HG03558 (cell line): ENCODE data around the gene CST4.
"Not testable (repeated sequence)": the region's sequence is repeated elsewhere in the genome, so short reads cannot be mapped to it uniquely, and the experiment has no call there.

ENCODE experiments used
- ATAC-seq: cut with Tn5 transposase; IDR thresholded peaks from one replicate; pipeline ENCODE4 v1.9.1; 2021; ENCODE audit warnings: moderate number of reproducible peaks; ENCODE audit not compliant: unreplicated experiment; ENCODE audit errors: extremely low read depth

CST4 gene

DNA sequence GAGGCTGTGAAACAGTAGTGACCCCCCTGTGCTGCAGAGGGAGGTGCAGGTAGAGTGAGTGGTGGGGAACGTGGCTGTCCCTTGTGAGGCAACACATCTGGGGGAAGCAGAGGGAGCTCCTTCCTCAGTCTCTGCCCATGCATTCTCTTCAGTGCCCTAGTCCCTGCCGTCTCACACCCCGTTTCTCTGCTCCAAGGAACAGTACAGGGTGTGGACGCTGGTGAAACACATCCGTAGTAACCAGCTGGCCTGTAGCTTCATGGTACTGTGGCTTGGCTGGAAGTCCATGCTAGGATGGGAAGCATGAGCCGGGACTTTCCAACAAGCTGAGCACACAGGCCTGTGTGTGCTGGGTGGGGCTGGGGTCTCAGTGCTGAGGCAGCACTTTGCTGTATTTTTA, 25.7 kb downstream of the CST4 start:
- no peak for ATAC-seq

DNA sequence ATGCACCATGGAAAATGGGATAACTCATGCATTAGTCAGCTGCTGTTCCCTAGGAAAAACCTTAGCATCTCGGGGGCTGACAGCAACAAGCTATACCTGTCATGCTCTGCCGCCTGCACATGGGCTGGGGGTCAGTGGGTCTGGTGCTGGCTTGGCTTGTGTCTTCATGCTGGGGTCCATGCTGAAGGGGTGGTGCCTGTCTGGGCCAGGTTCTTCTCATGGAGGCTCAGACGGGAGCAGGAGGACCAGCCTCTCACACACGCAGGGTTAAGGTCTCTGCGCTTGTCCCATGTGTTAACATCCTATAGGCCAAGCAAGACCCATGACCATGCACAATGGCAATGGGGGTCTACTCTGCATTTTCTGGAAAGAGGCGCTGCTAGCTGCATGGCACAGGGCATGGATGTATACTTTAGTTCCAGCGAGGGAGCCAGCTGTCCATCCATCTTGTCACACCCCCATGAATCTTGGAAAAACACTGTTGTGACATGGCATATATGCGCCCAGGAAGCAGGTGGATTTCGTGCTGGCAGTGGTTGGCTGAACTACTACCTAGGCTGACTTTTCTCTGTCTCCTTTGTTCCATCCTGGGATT, 26.5 kb downstream of the CST4 start:
- no peak for ATAC-seq

DNA sequence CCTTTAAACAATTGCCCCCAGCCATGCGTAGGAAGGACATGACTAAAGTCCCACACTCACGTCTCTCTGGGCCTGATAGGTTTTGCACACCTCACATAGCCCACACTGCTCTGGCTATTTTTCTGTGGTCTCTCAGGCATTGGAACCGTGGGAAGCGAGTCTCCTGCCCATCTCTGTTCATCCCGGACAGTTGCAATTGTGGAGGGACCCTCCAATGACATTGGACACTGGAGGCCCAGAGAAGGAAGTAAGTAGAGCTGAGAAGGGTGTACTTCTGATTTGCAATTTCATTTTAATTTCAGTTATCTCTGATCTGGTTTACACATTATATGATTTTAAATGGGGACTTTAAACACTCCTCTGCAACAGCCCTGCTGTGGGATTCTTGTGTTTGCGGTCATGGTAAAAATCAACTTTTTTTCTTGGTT, 27.8 kb downstream of the CST4 start:
- ATAC-seq: no peak

DNA sequence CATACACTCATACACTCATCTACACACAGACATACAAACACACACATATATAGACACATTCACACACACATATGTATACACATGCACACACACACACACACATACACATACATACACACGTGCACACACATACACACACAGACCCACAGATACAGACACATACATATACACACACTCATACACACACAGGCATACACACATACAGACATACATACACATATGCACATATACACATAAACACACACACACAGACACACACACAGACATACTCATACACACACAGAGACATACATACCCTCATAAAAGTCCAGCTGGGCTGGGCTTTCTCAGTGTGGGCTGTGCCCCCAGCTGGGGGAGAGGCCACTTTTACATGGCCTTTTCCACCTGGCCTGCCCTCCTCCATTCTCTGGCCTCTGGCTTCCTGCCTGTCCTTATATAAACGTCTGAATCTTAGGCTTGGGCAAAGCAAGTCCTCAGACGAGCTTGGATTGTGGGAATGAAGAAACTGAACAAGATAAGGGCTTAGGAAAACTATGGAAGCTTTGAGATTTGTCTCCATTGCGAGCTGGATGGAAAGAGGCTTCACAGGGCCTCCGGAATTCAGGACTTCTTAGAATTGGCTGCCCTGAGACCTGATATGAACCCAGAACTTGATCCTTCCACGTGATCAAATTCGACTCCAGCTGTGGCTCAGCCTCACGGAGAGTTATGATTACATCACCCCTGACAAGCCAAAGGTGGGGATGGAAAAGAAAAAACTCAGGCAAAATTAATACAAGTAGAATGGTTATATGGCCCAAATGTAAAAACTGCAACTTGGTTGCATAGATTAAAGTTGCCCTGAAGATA, 28.6 kb downstream of the CST4 start:
- ATAC-seq: no peak

DNA sequence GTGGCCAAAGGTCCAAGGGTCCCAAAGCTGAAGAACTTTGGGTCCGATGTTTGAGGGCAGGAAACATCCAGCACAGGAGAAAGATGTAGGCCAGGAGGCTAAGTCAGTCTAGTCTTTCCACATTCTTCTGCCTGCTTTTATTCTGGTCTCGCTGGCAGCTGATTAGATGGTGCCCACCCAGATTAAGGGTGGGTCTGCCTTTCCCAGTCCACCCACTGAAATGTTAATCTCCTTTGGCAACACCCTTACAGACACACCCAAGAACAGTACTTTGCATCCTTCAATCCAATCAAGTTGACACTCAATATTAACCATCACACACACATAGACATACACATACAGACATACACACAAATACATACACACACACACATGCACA, 29.2 kb downstream of the CST4 start:
- not testable (repeated sequence) for ATAC-seq

DNA sequence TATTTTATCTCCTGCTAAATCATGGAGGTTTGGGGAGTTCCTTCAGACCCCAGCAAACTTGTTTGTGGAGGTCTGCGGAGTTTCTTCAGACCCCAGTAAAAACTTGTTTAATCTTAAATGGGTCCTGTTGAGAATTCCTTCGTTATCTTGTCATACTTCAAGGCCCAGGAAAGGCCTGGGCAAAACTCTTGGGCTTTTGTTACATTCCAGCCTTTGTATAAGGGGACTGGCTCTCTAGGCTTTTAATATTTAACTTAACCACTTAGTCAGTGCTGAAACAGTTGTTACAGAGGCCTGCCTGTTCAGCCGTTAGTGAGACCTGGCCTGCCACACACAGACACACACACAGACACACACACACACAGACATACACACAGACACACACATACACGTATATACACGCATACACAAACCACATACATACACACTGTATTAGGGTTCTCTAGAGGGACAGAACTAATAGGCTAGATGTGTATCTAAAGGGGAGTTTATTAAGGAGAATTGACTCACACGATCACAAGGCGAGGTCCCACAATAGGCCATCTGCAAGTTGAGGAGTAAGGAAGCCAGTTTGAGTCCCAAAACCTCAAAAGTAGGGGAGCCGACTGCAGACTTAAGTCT, 29.7 kb downstream of the CST4 start:
- ATAC-seq: no peak

DNA sequence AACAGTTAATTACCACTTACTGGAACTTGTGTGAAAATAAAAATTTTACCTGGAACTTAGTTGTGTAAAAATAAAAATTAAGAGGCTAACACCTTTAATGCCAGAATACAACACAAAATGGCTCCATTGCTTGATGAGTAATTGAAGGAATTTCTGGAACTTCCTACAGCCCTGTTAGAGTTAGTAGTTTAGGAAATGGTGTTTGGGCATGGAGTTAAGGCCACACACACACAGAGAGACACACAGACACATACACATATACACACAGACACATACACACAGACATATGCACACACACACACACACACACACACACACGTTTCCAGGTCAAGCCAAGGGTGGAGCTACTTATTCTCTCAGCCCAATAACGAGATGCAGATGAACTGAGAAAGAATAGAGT, 30.5 kb downstream of the CST4 start:
- ATAC-seq: no peak

DNA sequence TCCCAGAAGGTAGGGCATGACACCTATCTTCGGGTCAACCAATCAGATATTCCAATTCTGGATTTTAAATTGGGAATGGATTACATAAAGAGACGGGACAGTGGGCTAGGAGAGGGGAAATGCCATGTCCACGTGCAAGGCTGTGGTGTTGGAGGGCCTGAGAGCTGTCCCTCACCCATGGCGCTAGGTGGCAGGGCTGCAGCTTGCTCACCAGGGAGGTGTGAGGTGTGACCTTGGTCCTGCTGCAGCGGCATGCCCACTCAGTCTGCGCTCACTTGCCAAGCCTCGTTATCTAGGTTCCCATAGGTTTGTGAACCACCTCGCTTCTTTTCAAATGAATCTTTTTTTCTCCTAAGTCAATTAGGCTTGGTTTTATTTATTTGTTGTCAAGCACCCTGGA, 31.6 kb downstream of the CST4 start:
- no peak for ATAC-seq

DNA sequence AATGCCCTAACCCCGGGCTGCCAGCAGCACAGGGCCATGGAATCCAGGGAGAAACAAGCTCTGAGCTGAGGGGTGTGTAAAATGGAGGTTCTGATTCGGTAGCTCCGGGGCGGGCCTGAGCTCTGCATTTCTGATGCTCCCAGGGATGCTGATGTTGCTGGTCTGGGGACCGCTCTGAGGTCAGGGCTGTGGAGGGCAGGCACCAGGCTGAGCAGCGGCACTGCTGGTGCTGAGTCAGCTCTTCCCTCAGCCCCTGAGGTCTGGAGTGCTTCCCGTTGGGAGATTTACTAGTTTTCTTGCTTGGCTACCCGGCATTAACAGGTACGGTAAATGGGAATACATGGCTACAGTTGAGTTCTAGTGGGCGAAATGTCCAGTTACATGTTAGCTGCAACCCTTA, 32.5 kb downstream of the CST4 start:
- ATAC-seq: no peak

DNA sequence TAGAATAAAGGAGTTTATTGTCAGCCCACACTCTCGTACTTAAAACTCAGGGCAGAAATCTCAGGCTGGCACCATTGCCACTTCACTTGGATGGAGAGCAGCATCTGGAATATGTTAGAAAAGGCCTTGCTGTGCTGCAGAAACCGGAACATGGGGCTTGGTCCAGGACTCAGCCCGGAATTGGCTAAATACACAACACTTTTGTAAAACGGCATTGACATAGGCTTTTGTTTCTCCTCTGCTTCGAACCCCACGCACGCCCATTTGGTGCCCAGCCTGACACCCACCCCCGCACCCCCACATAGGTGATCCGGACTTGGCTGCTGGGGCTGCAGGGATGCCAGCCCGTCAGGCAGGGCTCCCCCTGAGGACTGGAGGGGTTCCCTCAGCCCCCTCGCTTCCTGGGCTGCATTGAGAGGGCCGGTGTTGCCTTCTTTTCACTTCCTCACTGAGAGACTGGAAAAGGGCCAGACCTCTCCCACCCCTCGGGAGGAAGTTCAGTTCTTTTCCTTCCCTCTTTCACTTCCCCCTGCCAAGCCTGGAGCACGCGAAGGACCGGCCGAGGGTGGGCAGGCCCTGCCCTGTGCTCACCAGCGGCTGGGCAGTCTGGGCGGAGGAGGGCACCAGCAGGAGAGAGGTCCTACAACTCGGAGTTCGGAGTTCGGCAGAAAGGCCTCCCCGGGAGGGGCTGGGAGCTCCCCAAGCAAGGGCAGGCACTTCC, 33.2 kb downstream of the CST4 start:
- ATAC-seq: no peak

DNA sequence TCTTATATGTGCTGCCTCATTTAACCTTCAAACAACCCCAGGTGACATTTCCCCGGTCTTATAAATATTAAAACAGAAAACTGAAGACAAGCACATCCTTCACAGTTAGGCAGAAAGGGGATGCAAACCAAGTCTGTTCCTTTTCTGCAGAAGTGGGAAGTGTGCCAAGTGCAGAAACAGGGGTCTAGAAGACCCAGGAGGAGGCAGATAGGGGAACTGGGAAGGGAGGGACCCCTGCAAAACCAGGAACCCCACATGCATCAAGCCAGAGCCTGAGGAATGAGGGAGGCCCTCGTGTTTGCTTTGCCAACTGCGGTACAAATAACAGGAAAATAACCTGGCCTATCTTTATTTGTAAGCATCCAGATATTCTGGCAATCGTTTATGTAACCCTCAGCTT, 34.1 kb downstream of the CST4 start:
- ATAC-seq: no peak

DNA sequence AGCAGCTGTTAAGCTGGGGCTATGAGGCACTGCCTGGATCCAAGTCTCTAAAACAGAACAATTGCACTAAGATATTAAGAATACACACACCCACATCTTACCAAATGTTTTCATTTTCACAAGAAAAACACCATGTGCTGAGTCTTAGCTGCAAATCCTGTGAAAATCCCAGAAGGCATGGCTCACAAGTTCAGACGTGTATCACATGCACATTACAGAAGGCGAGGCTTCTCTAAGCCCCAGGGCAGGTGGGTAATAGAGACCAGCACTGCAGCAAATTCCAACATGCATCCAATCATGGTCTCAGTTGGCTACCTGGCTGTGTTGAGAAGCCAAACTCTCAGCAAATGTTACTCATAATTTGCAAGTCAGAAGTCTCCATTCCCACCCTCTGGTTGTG, 34.8 kb downstream of the CST4 start:
- no peak for ATAC-seq

DNA sequence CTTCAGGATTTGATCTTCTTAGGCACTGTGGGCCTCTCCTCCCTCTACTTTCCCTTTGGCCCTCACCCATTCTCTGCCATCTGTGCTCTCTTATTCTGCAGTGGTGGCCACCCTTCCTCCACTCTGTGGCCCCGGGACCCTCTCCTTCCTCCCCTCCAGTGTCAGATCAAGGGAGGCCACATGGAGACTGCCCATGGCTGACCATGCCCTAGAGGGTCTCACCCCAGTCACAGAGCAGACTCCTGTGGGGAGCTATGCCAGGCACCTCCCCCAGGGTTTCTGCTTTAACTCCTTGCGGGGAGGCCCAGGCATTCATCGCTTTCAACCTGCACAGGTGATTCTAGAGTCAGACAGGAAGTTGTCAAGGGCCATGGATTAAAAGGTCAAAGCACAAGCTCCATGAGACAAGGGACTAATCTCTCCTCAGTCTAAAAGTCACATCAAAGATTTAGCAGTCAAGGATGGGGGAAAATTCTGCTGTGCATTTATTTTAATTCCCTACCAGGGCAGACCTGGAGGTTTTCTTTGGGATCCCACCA, 35.4 kb downstream of the CST4 start:
- no peak for ATAC-seq

DNA sequence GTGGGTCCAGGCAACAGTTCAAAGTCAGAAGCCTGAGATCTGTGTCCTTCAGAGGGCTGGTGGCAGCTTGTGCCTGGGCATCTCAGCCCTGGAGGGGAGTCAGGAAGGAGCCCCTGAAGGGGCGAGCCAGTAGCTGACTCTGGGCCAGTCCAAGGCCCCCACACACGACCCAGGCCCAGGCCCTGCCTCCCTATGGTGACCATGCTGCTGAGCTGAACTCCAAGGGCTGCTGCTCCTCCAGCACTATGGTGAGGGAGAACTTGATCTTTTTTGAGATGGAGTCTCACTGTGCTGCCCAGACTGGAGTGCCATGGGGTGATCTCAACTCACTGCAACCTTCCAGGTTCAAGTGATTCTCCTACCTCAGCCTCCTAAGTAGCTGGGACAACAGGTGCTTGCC, 35.9 kb downstream of the CST4 start:
- ATAC-seq: no peak

DNA sequence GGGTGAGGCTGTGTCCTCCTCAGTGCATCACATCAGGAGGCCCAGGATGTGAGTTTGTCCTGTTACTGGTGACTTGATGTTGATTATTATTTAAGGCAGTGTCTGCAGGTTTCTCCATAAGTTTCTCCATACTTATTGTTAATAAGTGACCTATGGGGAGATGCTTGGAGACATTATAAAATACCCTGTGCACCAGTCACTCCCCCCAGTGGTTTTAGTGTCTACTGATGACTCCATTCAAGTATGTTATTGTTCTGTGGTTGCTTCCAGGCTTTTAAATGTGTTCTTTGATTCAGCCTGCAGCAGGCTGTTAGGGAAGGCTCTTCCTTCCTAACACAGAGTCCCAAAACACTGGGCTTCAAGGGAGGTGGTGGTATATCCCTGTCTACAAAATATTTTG, 36.5 kb downstream of the CST4 start:
- no peak for ATAC-seq

DNA sequence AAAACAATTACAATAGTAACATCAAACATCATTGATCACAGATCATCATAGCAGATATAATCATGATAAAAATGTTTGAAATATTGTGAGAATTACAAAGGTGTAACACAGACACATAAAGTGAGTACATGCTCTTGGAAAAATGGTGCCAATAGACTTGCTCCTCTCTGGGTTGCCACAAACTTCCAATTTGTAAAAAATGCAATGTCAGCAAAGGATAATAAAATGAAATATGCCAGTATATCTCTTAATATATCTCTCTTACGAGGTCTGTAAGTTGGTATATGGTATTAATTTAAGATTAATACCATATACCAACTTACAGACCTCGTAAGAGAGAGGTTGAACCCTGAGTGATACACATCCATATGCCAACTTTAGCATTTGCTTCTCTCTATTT, 37.7 kb downstream of the CST4 start:
- no peak for ATAC-seq

DNA sequence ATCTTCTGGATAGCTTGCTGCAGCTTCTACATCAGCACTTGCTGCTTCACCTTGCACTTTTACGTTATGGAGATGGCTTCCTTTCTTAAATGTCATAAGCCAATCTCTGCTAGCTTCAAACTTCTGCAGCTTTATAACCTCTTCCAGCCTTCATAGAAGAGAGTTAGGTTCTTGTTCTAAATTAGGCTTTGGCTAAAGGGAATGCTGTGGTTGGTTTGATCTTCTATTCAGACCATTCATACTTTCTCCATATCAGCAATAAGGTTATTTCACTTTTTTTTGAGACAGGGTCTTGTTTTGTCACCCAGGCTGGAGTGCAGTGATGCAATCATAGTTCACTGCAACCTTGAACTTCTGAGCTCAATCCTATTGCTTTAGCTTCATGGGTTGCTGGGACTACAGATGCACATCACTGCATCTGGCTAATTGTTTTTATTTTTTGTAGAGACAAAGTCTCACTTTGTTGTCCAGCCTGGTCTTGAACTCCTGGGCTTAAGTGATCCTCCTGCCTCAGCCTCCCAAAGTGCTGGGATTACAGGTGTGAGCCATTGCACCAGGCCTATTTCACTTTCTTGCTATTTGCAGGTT, 38.9 kb downstream of the CST4 start:
- no peak for ATAC-seq

DNA sequence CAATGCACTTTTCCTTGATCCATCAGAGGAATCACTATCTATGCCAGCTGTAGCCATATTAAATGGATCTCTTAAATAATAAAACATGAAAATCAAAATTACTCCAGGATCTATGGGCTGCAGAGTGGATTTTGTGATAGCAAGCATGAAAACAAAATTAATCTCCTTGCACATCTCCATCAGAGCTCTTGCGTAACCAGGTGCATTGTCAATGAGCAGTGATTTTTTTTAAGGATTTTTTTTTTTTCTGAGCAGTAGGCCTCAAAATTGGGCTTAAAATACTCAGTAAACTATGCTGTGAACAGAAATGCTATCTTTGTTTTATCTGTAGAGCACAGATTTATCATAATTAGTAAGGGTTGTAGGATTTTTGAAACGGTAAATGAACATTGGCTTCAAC, 39.6 kb downstream of the CST4 start:
- ATAC-seq: no peak

DNA sequence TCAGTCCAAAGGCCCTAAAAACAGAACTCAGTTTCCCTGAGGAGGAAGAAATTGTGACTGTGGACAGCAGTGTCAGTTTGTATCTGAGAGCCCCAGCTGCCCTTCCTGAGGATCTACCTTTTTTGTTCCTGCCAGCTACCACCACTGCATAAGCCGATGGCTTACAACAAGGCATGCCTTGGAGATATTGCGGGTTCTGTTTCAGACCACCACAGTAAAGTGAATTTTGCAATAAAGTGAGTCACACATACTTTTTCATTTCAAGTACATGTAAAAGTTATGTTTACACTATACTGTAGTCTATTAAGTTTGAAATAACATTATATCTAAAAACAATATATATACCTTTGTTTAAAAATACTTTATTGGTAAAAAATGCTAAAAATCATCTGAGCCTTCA, 41.5 kb downstream of the CST4 start:
- ATAC-seq: no peak

DNA sequence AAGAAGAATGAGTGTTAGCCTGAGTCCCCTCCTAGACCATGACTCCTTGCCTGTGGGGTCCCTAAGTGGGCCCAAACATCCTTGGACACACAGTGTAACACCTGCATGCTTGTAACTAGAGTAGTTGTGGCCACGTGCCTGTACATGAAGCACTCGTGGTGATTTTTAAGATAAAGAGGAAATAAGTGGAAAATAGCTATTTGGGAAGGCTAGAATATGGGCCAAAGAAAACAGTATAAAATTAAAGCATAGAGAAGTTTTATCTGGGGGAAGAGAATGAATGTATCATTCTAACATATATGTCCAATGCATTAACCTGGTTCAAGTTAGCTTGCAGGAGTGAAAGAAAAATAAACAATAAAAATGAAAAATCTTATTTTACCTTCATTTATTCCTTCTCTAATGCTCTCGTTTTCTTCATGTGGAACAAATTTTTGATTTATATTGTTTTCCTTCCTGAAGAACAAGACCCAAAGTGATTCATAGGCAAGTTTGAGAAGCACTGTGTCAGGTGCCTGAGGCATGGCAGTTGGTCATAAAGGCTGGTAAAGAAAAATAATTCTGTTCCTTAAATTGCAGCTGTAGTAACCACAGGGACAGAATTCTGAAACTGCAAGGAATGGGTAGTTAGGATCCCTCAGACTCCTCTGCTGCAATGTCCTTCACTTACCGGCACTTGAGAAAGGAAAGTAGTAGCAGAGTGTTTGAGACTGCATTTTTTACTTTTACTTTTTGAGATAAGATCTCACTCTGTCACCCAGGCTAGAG, 42.5 kb downstream of the CST4 start:
- no peak for ATAC-seq
